Measurements from ENCODE around the gene ATP9B.

GRCh38 chr18:79381811-79382311 is 312.7 kb downstream of the ATP9B start:
- TF ChIP-seq EZH2phosphoT487 (IDR thresholded peaks at IDR 0.05; ENCODE audit: insufficient read depth, low read depth): no peak
- TF ChIP-seq EZH2 (IDR thresholded peaks at IDR 0.05; ENCODE audit: insufficient read depth, poor library complexity, severe bottlenecking): no peak

All from GM23248 (cell line).